Coronary artery (tissue), 2 donors: Measurements from ENCODE around the gene RPS6KB1.
"Not testable (repeated sequence)": the region's sequence is repeated elsewhere in the genome, so short reads cannot be mapped to it uniquely, and the experiment has no call there.

Experiments used
- DNase-seq: peaks from one replicate; pipeline ENCODE4 v3.0.0-alpha.2; 2017; ENCODE audit warnings: low spot score
- H3K27ac ChIP-seq, 2 donors: fragments of 200-600 bp; sonication (generic); one replicate each; pipeline ENCODE4 v1.5.1; 2016 to 2019
- H3K4me3 ChIP-seq: fragments of 200-600 bp; sonication (generic); 2 replicates; pipeline ENCODE4 v1.5.1; 2016; ENCODE audit warnings: mild to moderate bottlenecking, moderate library complexity
- CTCF ChIP-seq: fragments of 200-600 bp; sonication (generic); IDR thresholded peaks from one replicate; pipeline ENCODE4 v1.5.1; 2019; ENCODE audit warnings: antibody characterized with exemption

Gene RPS6KB1

GRCh38 chr17:59964482-59965328, 71.8 kb downstream of the RPS6KB1 start, which contains the start of gene RNFT1:
RNFT1 (minus strand) TSS chr17:59964740; CDS start chr17:59964663, 77 bp downstream.
- Histone ChIP-seq H3K4me3 (peak within 1 kb of the TSS; percentile 80), H3K27ac (peak within 1 kb of the TSS; percentile 90 to 93)
- no peak for TF ChIP-seq CTCF
- peak; percentile 90 for DNase-seq

- H3K27ac ChIP-seq, DNase-seq, H3K4me3 ChIP-seq: not testable (repeated sequence)
Observed at GRCh38 chr17:59971771-59972170, 78.8 kb downstream of the RPS6KB1 start.

- Histone ChIP-seq H3K4me3 (no peak overlapping the region), H3K27ac (no peak overlapping the region)
- no peak for DNase-seq
- no peak for TF ChIP-seq CTCF
Observed at GRCh38 chr17:59972778-59973177, 79.9 kb downstream of the RPS6KB1 start.

- H3K4me3 ChIP-seq, H3K27ac ChIP-seq, DNase-seq: not testable (repeated sequence)
Observed at GRCh38 chr17:59973483-59973882, 80.6 kb downstream of the RPS6KB1 start.

GRCh38 chr17:59975166-59975565, 82.2 kb downstream of the RPS6KB1 start:
- DNase-seq, H3K4me3 ChIP-seq, H3K27ac ChIP-seq: not testable (repeated sequence)

GRCh38 chr17:59996608-59997007, 103.7 kb downstream of the RPS6KB1 start:
- not testable (repeated sequence) for DNase-seq, H3K27ac ChIP-seq, H3K4me3 ChIP-seq
